IPS DF 4.7 (cell line): ENCODE results near the gene MRPS15.

Experiments used
- DNase-seq: peaks from one replicate; pipeline ENCODE4 v3.0.0-alpha.2; 2013; ENCODE audit warnings: low spot score; ENCODE audit errors: extremely low read depth

MRPS15 gene

GRCh38 chr1:36463463-36463802, 751 bp downstream of the MRPS15 start:
- no peak for DNase-seq

- DNase-seq = no peak
Measured at GRCh38 chr1:36458910-36459309, 5.3 kb downstream of the MRPS15 start.

DNA sequence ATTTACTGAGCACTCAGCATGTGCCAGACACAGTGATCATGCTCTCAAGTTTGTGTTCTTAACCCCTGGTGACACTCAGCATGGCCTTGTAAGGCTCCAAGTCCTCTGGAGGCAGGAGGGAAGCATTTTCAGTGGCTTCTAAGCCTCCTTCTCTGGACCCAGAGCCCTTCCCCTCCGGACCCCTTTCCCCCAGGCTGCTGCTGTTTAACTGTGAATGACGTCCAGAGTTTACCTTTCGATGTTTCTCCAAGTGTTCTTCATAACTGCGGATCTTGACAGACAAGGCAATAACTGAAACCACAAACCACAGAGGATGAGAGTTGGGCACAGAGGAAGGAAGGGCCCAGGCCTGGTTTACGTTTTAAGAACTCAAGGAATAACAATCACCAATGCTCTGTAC, 6.5 kb downstream of the MRPS15 start:
- no peak for DNase-seq

GRCh38 chr1:36456391-36456928, 7.7 kb downstream of the MRPS15 start:
- DNase-seq = no peak

DNA sequence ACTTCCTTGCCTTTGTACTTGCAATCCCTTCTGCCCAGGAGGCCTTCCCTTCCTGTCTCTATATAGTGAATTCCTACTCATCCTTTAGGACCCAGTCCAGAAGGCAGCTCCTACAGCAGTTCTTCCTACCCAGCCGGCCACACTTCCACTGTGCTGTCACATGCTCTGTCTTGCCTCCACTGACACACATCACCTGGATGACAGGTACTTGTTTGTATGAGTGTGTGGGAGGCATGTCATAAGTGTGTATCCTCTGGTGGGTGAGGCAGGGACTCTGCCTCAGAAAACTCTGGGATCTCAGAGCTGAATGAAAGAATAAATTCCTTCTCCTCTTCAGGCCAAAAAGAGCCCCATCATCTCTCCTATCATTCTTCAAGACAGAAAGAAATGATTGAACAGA, 8.8 kb downstream of the MRPS15 start:
- DNase-seq = no peak

GRCh38 chr1:36453600-36454388, 10.4 kb downstream of the MRPS15 start:
- no peak for DNase-seq

DNA sequence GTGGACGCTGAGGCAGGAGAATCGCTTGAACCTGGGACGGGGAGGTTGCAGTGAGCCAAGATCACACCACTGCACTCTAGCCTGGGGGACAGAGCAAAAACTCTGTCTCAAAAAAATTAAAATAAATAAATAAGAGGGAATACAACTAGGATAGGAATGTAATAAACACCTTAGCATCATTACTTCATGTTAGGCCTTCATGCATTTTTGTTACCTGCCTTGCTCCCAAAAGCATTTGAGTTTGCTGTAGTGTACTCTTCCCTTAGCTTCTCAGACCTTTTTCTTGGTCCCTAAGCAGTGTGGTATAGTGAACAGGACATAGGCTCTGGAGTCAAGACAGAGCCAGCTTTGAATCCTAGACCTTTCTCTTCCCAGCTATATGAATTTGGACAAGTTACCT, 11.1 kb downstream of the MRPS15 start:
- no peak for DNase-seq

DNA sequence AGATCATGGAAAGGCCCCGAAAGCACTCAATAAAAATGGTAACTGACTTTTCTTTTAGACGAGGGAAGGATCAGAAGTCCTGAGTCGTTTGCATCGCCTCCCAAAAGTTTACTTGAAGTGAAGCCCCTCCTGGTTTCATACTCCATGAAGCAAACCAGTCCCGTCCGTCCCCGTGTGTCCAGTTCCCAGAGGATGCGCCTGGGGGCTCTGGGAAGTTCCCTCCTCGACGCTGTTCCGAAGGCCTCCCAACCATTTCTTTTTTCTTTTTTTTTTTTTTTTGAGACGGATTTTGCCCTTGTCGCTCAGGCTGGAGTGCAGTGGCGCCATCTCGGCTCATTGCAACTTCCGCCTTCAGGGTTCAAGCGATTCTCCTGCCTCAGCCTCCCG, 13.3 kb downstream of the MRPS15 start:
- DNase-seq = no peak

DNA sequence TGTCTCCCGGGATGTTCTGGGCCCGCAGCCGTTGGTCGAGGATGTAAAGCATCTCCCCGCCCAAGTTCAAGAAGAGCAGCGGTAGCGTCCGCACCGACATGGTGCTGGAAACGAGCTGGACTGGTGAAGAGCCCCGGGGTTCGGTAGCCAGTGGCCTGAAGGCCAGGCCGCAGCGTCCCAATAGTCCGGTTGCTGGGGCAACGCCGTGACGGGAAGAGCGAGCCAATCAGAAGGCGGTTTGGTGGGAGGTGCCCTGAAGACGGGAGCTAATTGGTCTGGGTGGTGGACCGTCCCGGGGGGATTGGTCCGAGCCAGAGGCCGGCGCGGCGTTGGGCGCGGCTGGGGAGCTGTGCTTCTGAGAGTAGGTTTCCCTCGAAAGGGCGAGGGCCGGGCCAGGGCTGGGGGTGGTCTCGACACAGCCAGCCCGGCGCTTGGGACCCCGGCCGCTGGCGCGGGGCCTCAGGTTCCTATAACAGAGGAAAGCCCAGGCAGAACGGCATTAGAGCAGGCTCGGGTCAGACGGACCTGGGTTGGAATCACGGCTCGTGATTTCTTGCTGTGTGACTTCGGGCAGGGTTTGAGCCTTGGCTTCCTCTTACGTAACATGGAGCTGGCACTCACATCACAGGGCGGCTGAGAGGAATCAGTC, 13.8 kb downstream of the MRPS15 start, which contains the start of gene OSCP1:
Gene OSCP1 (minus strand): TSS at position 182 of the 649 bp plus-strand sequence. CDS start 82 bp downstream, at position 100.
- DNase-seq = peak; percentile 81

DNA sequence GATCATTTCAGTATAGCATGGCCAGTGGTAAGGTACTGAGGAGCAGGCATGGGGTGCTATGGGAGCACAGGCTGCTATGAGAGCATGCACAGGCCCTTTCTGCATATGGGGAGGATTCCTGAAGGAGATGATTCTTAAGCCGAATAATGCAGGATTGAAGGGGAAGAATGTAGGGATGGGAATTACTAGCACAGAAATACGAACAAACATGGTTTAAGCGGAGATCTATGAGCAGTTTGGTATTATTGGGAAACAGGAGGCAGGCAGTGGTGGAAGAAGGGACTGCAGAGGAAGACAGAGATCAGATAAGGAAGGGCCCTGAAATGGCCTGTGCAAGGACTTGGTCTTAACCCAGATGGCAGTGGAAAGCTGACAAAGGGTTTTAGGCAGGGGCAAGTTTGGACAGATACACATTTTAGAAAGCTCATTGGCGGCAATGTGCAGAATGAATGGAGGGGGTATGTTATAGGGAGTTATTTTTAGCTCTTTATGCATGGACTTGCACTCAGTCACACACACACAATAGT, 15.6 kb downstream of the MRPS15 start:
- no peak for DNase-seq

- DNase-seq = no peak
Measured at GRCh38 chr1:36447450-36447849, 16.7 kb downstream of the MRPS15 start.

- no peak for DNase-seq
Measured at GRCh38 chr1:36446746-36447145, 17.4 kb downstream of the MRPS15 start.

GRCh38 chr1:36446271-36446670, 17.9 kb downstream of the MRPS15 start:
- DNase-seq = no peak

GRCh38 chr1:36443297-36443696, 20.9 kb downstream of the MRPS15 start:
- DNase-seq = no peak

DNA sequence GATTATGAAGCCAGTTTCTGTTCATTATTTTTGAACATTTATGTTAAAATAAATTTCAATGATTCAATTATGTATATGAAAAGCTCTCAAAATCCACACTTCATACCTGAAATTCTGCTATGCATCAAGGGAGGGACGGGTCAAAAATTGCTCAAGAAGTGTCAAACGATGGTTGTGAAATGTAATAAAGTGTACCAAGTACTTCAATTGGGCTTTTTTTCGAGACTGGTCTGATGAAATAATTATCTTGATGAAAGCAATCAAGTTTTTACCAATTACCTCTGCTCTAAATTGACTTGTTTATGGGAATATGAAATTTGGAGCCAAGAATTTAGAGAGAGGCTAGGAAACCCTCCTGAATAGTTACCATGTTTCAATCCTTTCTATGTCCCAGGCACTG, 21.8 kb downstream of the MRPS15 start:
- DNase-seq = no peak

DNA sequence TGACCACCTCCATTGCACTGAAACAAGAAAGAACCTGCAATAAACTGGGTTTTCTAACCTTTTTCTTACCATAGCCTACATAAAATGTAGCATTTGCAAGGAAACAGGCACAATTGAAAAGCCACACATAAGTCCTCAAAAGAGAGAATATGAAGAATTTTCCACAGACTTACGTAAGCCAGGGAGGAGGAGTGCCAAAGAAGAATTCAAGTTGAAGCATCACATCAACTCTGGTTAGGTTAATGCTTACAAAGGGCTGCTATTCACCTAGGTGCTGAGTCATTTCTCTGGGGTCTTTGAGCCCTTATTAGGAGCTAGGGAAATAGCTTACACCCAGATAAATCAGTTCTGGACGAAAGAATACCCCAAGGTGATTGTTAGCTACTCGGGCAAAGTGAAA, 23.5 kb downstream of the MRPS15 start:
- DNase-seq = no peak

GRCh38 chr1:36440044-36440443, 24.1 kb downstream of the MRPS15 start:
- no peak for DNase-seq

DNA sequence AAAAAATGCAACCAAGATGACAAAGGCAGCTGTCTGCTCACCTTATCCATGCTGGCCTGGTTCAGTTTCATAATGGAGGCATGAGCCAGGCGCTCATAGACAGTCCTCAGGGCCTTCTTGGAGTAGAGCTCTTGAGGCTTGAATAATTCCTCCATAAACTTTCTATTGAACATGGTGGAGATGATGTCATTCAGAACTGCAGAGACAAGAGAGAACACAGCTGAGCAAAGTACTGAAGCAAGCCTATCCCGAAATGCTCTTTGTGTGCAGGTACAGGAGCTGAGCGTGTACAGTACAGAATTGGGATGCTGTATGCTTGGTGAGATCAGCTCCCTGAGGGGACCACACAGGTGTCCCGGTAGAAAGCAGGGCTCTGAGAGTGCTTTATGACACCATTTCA, 25.5 kb downstream of the MRPS15 start:
- DNase-seq = no peak

- no peak for DNase-seq
Measured at GRCh38 chr1:36436821-36437220, 27.4 kb downstream of the MRPS15 start.

- no peak for DNase-seq
Measured at GRCh38 chr1:36433102-36433501, 31.1 kb downstream of the MRPS15 start.

DNA sequence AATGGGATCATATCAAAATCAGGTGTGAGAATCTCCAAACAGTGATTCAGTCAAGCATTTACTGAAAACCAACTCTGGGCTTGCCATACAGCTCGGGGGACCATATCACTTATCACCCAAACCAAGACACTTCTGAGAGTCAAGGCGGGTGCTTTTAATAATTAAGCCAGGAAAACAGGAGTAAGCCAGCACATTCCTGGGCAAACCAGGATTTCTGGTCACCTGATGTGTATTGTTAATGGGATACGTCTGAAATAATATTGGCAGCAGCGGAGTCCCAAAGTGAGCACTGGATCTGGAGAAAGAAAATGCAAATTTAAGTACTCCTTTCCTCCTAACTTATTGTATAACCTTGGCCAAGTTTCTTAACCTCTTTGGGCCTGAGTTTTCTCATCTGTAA, 31.6 kb downstream of the MRPS15 start:
- DNase-seq = no peak

- DNase-seq = no peak
Measured at GRCh38 chr1:36425791-36426190, 38.4 kb downstream of the MRPS15 start.

GRCh38 chr1:36421649-36422048, 42.5 kb downstream of the MRPS15 start:
- DNase-seq = no peak
